ENCODE data around the gene ATXN7L3. TPM values are rescaled to one million over a fixed set of nuclear protein-coding genes. Genes with fewer than 3 reads are reported as not detected.

Gene ATXN7L3
- total RNA-seq, 3 donors from 2014 or later, result 86.8 to 96.4 (median 89.0) TPM

DNA sequence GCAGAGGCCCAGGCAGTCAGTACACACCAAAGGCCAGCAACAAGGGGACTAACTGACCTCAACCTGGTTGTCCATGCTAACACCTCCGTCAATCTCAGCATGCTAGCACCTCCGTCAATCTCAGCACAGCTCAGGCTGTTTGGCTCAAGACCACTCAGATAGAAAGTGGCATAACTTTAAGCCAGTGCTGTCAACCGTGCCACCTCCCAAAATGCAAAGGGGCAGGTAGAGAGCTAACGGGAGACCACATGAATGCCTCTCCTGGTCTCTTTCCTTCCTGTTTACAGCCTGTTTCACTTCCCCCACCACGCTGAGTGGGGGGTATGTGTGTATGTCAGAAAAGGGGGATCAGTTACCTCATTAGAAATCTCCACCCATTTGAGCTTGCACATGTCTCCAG lies 16.5 kb upstream of the ATXN7L3 start:
- intact Hi-C loops (cut with DNase I, micrococcal nuclease), result loop anchor here (5.0 to 10.0 kb wide), 2 partner anchors 111 to 119 kb away; no protein-coding TSS in a partner anchor
- ATAC-seq, result no peak
- no peak for TF ChIP-seq CTCF (IDR thresholded peaks at IDR 0.05)
- Histone ChIP-seq H3K9me3 (no peaks in the 10 kb centered on the region), H3K36me3 (ENCODE audit: low read depth) (no peaks in the 10 kb centered on the region), H3K4me1 (ENCODE audit: low read depth) (peaks cover 12% of the 10 kb centered on the region), H3K4me3 (no peak overlapping the region)
- DNase-seq, result no peak

- Histone ChIP-seq H3K4me1 (ENCODE audit: low read depth) (peaks cover 23% of the 10 kb centered on the region), H3K36me3 (ENCODE audit: low read depth) (no peaks in the 10 kb centered on the region), H3K4me3 (no peak overlapping the region), H3K9me3 (no peaks in the 10 kb centered on the region)
- TF ChIP-seq CTCF (IDR thresholded peaks at IDR 0.05), result no peak
- intact Hi-C loops (cut with DNase I, micrococcal nuclease), result loop anchor here (5.0 to 10.0 kb wide), 3 partner anchors 102 to 120 kb away; no protein-coding TSS in a partner anchor
- no peak for DNase-seq
- no peak for ATAC-seq
Observed at GRCh38 chr17:44214896-44215295, 15.2 kb upstream of the ATXN7L3 start.

DNA sequence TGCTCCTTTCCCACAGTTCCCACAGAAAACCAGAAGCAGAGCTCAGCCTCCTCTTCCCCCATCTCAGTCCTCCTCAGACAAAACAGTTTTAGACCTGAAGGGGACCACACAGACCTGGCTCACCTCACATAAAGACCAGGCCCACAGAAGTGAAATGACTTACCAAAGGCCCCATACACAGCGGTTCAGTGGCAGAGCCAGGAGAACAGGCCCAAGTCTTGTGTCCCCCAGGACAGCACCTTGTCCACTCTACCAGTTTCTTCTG lies 14.5 kb upstream of the ATXN7L3 start:
- Histone ChIP-seq H3K36me3 (ENCODE audit: low read depth) (no peaks in the 10 kb centered on the region), H3K4me1 (ENCODE audit: low read depth) (peaks cover 25% of the 10 kb centered on the region)

GRCh38 chr17:44213403-44214229 lies 13.9 kb upstream of the ATXN7L3 start:
- intact Hi-C loops (cut with DNase I, micrococcal nuclease), result loop anchor here (5.0 to 10.0 kb wide), 2 partner anchors 104 to 121 kb away; no protein-coding TSS in a partner anchor
- peak in 1 of 3 donors; percentile 48 for DNase-seq

More for the DNA sequence above, 14.5 kb upstream of the ATXN7L3 start:
- DNase-seq, result no peak
- ATAC-seq, result no peak
- H3K9me3 ChIP-seq, result no peaks in the 10 kb centered on the region
- intact Hi-C loops (cut with DNase I, micrococcal nuclease), result loop anchor here (5.0 to 10.0 kb wide), 2 partner anchors 103 to 121 kb away; no protein-coding TSS in a partner anchor
- H3K4me3 ChIP-seq, result no peak overlapping the region
- TF ChIP-seq CTCF (IDR thresholded peaks at IDR 0.05), result no peak

More at GRCh38 chr17:44213403-44214229, 13.9 kb upstream of the ATXN7L3 start:
- H3K9me3 ChIP-seq, result no peaks in the 10 kb centered on the region
- peaks cover 25% of the 10 kb centered on the region for H3K4me1 ChIP-seq (ENCODE audit: low read depth)
- no peaks in the 10 kb centered on the region for H3K36me3 ChIP-seq (ENCODE audit: low read depth)
- TF ChIP-seq CTCF (IDR thresholded peaks at IDR 0.05), result no peak
- no peak for ATAC-seq
- H3K4me3 ChIP-seq, result no peak overlapping the region

All from mucosa of descending colon (tissue), 3 donors.